ENCODE measurements around the gene GRPEL2. TPM values are rescaled to one million over a fixed set of nuclear protein-coding genes. Genes with fewer than 3 reads are reported as not detected.

Gene GRPEL2, protein sequence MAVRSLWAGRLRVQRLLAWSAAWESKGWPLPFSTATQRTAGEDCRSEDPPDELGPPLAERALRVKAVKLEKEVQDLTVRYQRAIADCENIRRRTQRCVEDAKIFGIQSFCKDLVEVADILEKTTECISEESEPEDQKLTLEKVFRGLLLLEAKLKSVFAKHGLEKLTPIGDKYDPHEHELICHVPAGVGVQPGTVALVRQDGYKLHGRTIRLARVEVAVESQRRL
- total RNA-seq = 10 to 100 TPM in 2 of 3 donors, 1 to 10 TPM in 1; 9.9 to 15.2 (median 11.1) TPM
- long read RNA-seq, donor 1, full-length matches to known transcripts = 6 of 9 reads
- long read RNA-seq, donor 1, partial matches to known transcripts = 0 of 9 reads
- long read RNA-seq, donor 1, other reads (novel, unspliced or antisense) = 3 of 9 reads
- long read RNA-seq, donor 2 = 0 reads

DNA sequence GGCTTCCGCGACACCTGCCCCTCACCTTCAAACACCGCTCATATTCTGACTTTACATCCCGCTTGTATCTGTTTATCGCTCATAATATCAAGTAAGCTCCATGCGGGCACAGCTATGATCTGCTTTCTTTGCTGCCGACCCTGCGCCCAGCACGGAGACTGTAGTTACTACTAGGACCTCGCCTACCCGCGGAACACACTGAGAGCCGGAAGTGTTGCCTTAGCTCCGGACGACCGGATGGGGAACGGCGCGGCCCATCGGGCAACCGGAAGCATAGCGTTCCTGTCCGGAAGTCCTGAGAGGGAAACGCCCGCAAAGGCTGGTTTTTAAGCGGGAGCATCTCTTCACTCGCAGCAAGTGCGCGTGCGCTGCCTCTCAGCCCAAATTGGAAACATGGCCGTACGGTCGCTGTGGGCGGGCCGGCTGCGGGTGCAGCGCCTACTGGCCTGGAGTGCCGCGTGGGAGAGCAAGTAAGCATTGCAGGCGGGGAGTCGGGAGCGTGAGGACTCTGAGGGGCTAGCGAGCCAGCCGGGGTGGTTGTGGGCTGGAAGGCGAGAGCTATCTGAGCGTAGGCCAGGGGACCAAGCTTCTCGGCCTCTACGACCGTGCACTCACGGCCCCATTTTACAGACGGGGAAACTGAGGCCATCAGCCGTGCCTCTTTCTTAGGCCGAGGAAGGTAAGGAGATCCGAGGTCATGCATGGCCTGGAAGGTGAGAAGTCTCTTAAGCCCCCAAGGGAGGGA, at the start of gene GRPEL2:
Gene GRPEL2 (plus strand): TSS at position 353 of the 745 bp plus-strand sequence. CDS start 41 bp downstream, at position 394.
- ATAC-seq (peak; percentile 100), DNase-seq (peak; percentile 95 to 97 (median 95))
- H3K4me3 ChIP-seq = peak within 1 kb of the TSS; percentile 49
- TF ChIP-seq, protein P1, sequence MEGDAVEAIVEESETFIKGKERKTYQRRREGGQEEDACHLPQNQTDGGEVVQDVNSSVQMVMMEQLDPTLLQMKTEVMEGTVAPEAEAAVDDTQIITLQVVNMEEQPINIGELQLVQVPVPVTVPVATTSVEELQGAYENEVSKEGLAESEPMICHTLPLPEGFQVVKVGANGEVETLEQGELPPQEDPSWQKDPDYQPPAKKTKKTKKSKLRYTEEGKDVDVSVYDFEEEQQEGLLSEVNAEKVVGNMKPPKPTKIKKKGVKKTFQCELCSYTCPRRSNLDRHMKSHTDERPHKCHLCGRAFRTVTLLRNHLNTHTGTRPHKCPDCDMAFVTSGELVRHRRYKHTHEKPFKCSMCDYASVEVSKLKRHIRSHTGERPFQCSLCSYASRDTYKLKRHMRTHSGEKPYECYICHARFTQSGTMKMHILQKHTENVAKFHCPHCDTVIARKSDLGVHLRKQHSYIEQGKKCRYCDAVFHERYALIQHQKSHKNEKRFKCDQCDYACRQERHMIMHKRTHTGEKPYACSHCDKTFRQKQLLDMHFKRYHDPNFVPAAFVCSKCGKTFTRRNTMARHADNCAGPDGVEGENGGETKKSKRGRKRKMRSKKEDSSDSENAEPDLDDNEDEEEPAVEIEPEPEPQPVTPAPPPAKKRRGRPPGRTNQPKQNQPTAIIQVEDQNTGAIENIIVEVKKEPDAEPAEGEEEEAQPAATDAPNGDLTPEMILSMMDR (IDR thresholded peaks at IDR 0.05) = peak; percentile 11
- H3K4me1 ChIP-seq (ENCODE audit: low read depth) = peaks cover 5% of the 10 kb centered on the region
- no peaks in the 10 kb centered on the region for H3K9me3 ChIP-seq
- peaks cover 5% of the 10 kb centered on the region for H3K36me3 ChIP-seq (ENCODE audit: low read depth)
- intact Hi-C loops (cut with DNase I, micrococcal nuclease) = no loop called here

DNA sequence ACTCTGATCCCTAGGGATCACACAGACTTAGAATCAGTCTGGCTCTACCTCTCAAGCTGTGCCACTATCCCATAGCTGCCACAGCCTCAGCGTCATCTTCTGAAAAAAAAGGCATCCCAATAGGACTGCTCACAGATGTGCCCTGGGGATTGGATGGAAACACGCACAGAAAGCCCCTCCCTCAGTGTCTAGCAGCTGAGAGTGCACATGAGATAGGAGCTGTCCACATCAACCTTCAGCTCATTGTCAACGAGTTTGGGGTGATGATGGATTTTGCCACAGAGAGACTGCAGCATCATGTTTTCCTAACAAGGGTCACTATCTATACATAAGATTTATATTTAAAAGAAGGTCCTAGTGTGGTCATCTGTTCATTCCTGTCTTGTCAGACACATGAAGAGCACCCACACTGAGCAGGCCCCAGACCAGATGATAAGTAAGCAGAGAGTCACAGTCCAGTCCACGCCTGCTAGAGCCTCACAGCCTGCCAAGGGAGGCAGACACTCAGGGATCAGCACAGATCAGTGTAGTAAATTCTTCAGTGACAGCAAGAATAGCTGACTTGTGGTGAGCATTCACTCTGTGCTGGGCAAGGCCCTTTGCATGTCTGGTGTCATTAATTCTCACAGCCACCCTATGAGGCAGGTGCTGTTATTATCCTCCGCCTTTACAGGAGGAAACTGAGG, 47.8 kb upstream of the GRPEL2 start:
- Histone ChIP-seq H3K36me3 (ENCODE audit: low read depth) (no peaks in the 10 kb centered on the region), H3K4me3 (no peak overlapping the region), H3K4me1 (ENCODE audit: low read depth) (no peaks in the 10 kb centered on the region), H3K9me3 (no peaks in the 10 kb centered on the region)
- TF ChIP-seq, protein P1 (IDR thresholded peaks at IDR 0.05) = no peak
- DNase-seq (no peak), ATAC-seq (no peak)
- intact Hi-C loops (cut with DNase I, micrococcal nuclease) = no loop called here

DNA sequence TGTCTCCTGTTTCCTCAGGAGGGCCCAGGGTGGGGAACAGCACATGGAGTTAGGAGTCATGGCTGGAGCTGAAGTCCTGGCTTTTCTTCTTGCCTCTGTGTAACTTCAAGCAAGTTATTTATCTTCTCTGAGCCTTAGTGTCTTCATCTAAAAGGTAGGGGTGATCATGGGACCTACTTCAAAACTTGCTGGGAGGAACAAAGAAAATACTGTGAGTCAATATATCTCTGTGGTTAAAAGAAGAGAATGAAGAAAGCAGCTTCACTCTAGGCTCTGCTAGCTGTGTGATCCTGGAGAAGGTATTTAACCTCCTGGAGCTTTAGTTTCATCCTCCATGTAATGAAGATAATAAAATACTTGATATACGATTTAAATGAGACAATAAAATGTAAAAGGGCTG, 47.1 kb upstream of the GRPEL2 start:
- no peaks in the 10 kb centered on the region for H3K4me1 ChIP-seq (ENCODE audit: low read depth)
- intact Hi-C loops (cut with DNase I, micrococcal nuclease) = no loop called here
- H3K36me3 ChIP-seq (ENCODE audit: low read depth) = no peaks in the 10 kb centered on the region
- no peaks in the 10 kb centered on the region for H3K9me3 ChIP-seq
- no peak overlapping the region for H3K4me3 ChIP-seq
- TF ChIP-seq, protein P1 (IDR thresholded peaks at IDR 0.05) = no peak
- DNase-seq (no peak), ATAC-seq (no peak)

DNA sequence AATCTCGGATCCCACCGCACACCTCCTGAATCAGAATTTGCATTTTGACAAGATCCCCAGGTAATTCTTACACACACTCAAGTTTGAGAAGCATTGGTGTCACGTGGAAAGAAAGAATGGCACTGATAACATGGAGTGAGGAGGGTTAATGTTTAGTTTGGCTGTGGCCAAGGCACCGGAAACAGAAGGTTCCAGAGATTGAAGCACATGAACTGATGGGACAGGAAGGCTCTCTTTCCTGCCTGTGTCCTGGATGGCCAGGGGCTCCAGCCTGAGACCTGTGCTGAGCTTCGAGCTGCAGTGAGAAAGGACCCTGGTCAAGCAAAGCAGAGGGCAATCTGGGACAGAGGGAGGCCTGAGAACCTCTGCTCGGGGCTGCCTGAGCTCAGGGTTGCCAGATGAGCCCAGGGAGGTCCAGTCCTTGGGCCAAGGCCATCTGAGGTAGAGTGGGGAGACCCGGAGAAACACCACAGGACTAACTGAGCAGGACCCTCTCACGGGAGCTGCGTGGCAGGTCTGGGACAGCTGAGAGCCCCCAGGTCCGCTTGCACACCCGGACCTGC, 46.4 kb upstream of the GRPEL2 start:
- H3K36me3 ChIP-seq (ENCODE audit: low read depth) = no peaks in the 10 kb centered on the region
- no peaks in the 10 kb centered on the region for H3K4me1 ChIP-seq (ENCODE audit: low read depth)
- TF ChIP-seq, protein P1 (IDR thresholded peaks at IDR 0.05) = no peak
- no peak overlapping the region for H3K4me3 ChIP-seq
- ATAC-seq = no peak
- no peaks in the 10 kb centered on the region for H3K9me3 ChIP-seq
- intact Hi-C loops (cut with DNase I, micrococcal nuclease) = no loop called here
- DNase-seq = no peak

DNA sequence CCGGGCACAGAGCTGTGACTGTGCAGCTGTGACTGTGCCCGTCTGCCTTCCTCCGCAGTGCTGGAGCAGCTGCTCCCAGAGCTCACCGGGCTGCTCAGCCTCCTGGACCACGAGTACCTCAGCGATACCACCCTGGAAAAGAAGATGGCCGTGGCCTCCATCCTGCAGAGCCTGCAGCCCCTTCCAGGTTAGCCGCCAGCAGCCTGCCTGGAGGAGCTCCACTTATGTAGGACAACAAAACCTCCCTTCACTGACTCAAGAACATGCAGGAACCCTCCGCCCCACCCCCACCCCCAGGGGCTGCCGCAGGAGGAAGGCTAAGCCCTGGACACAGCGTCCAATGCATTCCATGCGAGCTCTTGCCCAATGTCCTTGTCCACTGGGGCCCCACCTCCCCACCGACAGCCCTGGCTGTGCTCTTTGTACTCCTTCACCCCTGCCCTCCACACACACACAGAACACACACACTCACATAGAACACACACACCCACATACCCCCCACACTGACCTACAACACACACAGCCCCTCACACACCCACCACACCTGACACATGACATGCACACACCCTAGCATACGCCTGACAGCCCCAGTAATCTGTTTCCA, 45.7 kb upstream of the GRPEL2 start:
- TF ChIP-seq, protein P1 (IDR thresholded peaks at IDR 0.05) = no peak
- H3K9me3 ChIP-seq = no peaks in the 10 kb centered on the region
- no peaks in the 10 kb centered on the region for H3K4me1 ChIP-seq (ENCODE audit: low read depth)
- H3K36me3 ChIP-seq (ENCODE audit: low read depth) = no peaks in the 10 kb centered on the region
- intact Hi-C loops (cut with DNase I, micrococcal nuclease) = no loop called here
- ATAC-seq = no peak
- H3K4me3 ChIP-seq = no peak overlapping the region
- no peak for DNase-seq
